Panc1 (cell line): ENCODE measurements around the gene TMEM63C. TPM values are rescaled to one million over a fixed set of nuclear protein-coding genes. Genes with fewer than 3 reads are reported as not detected.

Experiments
- ATAC-seq: fragments of 200-7000 bp; cut with Tn5 transposase; 2 replicates; pipeline ENCODE4 v1.9.1; 2020; ENCODE audit warnings: mild to moderate bottlenecking, moderate library complexity
- BruUV-seq: library from RNA; stranded (reverse); fragments of 400-500 nt; replicated peaks from 2 replicates; lab custom pipeline; 2021; lab: Mats Ljungman, UMichigan
- CTCF ChIA-PET: fragments of 300-600 bp; sonication (Branson Sonifier 250); formaldehyde crosslinking; loops from one replicate; lab custom pipeline; 2022; ENCODE audit warnings: antibody characterized with exemption; lab: Charles Lee
- POLR2A ChIA-PET: fragments of 300-600 bp; sonication (Branson Sonifier 250); formaldehyde crosslinking; loops from one replicate; lab custom pipeline; 2022; ENCODE audit warnings: antibody characterized with exemption; lab: Charles Lee
- DNase-seq: peaks from one replicate; pipeline ENCODE4 v3.0.0-alpha.2; 2010; ENCODE audit warnings: low read depth, low spot score
- H3K27ac ChIP-seq: 2 replicates; pipeline ENCODE4 v1.5.1; 2011; ENCODE audit warnings: mild to moderate bottlenecking, low read length, inconsistent platforms
- H3K27me3 ChIP-seq: fragments of 200-500 bp; sonication (Bioruptor generic); 2 replicates; pipeline ENCODE4 v1.6.0; 2014; ENCODE audit warnings: low read length, inconsistent platforms; ENCODE audit not compliant: control insufficient read depth, insufficient read depth
- H3K36me3 ChIP-seq: fragments of 200-500 bp; sonication (Bioruptor generic); 2 replicates; pipeline ENCODE4 v1.5.1; 2014; ENCODE audit warnings: inconsistent platforms, mild to moderate bottlenecking, low read length, moderate library complexity; ENCODE audit not compliant: control insufficient read depth, insufficient read depth
- H3K4me1 ChIP-seq: 2 replicates; pipeline ENCODE4 v1.5.1; 2011; ENCODE audit warnings: inconsistent platforms, mild to moderate bottlenecking, low read length, moderate library complexity; ENCODE audit not compliant: control insufficient read depth, insufficient read depth
- H3K4me3 ChIP-seq, 2 experiments: 2 replicates each; pipeline ENCODE4 v1.5.1; 2011 to 2012; ENCODE audit warnings: low read depth in 2 of 2, low read length in 2 of 2, mild to moderate bottlenecking in 2 of 2, inconsistent platforms in 1 of 2, moderate library complexity in 1 of 2
- H3K9me3 ChIP-seq: fragments of 200-500 bp; sonication (Bioruptor generic); 2 replicates; pipeline ENCODE4 v1.5.1; 2014; ENCODE audit warnings: low read depth, mild to moderate bottlenecking, inconsistent platforms, low read length, moderate library complexity; ENCODE audit not compliant: control insufficient read depth, insufficient read depth
- CTCF ChIP-seq: fragments of 450-650 bp; IDR thresholded peaks from 2 replicates; pipeline ENCODE4 v1.5.1; 2017; ENCODE audit warnings: mild to moderate bottlenecking
- POLR2AphosphoS5 ChIP-seq: IDR thresholded peaks from 2 replicates; pipeline ENCODE4 v1.6.1; 2012; ENCODE audit warnings: mild to moderate bottlenecking, low read depth, low read length, moderate library complexity
- SIN3A ChIP-seq: IDR thresholded peaks from 2 replicates; pipeline ENCODE4 v1.6.1; 2012; ENCODE audit warnings: low read depth, mild to moderate bottlenecking, low read length, moderate library complexity, borderline replicate concordance; ENCODE audit not compliant: insufficient read depth
- TCF7L2 ChIP-seq: IDR thresholded peaks from 2 replicates; pipeline ENCODE4 v1.6.1; 2011; ENCODE audit warnings: mild to moderate bottlenecking, low read depth, low read length, inconsistent platforms
- in situ Hi-C: cut with HindIII; loops from 2 replicates; pipeline ENCODE4 v1.10.0; 2016; ENCODE audit warnings: low sequenced_read_pairs, low pct_unique_long_range_greater_than_20kb
- intact Hi-C: fragments of 100-400 bp; cut with micrococcal nuclease; formaldehyde crosslinking; loops from one replicate; pipeline ENCODE4 v1.10.0; 2022; ENCODE audit not compliant: unreplicated experiment
- total RNA-seq: library from RNA; stranded (reverse); gene quantifications from one replicate; pipeline ENCODE4 v1.2.1, GENCODE V29; 2021; ENCODE audit not compliant: unreplicated experiment
- TF ChIP-seq, protein P1 (sequence below), 2 experiments: IDR thresholded peaks; 2 replicates each; pipeline ENCODE4 v1.6.1; 2011 to 2012; ENCODE audit warnings: low read depth in 2 of 2, control low read depth in 1 of 2, low read length in 1 of 2, mild to moderate bottlenecking in 1 of 2, moderate library complexity in 1 of 2; ENCODE audit not compliant: insufficient read depth in 1 of 2

TMEM63C gene
- total RNA-seq, 1 experiment from 2014 or later, result 2.4 TPM

GRCh38 chr14:77190977-77191376, 9.4 kb downstream of the TMEM63C start:
- ChIA-PET CTCF (no interaction called here), POLR2A (no interaction called here)
- H3K9me3 ChIP-seq, result no peaks in the 10 kb centered on the region
- no peak for ATAC-seq
- no peaks in the 10 kb centered on the region for H3K27me3 ChIP-seq
- no peak overlapping the region for H3K4me3 ChIP-seq
- in situ Hi-C loops (no loop called here), intact Hi-C loops (no loop called here)
- no TSS peak for BruUV-seq
- no peaks in the 10 kb centered on the region for H3K36me3 ChIP-seq
- no peak overlapping the region for H3K27ac ChIP-seq
- TF ChIP-seq, protein P1, sequence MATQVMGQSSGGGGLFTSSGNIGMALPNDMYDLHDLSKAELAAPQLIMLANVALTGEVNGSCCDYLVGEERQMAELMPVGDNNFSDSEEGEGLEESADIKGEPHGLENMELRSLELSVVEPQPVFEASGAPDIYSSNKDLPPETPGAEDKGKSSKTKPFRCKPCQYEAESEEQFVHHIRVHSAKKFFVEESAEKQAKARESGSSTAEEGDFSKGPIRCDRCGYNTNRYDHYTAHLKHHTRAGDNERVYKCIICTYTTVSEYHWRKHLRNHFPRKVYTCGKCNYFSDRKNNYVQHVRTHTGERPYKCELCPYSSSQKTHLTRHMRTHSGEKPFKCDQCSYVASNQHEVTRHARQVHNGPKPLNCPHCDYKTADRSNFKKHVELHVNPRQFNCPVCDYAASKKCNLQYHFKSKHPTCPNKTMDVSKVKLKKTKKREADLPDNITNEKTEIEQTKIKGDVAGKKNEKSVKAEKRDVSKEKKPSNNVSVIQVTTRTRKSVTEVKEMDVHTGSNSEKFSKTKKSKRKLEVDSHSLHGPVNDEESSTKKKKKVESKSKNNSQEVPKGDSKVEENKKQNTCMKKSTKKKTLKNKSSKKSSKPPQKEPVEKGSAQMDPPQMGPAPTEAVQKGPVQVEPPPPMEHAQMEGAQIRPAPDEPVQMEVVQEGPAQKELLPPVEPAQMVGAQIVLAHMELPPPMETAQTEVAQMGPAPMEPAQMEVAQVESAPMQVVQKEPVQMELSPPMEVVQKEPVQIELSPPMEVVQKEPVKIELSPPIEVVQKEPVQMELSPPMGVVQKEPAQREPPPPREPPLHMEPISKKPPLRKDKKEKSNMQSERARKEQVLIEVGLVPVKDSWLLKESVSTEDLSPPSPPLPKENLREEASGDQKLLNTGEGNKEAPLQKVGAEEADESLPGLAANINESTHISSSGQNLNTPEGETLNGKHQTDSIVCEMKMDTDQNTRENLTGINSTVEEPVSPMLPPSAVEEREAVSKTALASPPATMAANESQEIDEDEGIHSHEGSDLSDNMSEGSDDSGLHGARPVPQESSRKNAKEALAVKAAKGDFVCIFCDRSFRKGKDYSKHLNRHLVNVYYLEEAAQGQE (IDR thresholded peaks at IDR 0.05; ENCODE audit: insufficient read depth in 1 of 2, low read depth in 2 of 2, low read length in 1 of 2), result no peak
- TF ChIP-seq POLR2AphosphoS5 (no peak), CTCF (no peak), SIN3A (no peak), TCF7L2 (no peak)
- DNase-seq, result no peak
- H3K4me1 ChIP-seq, result no peaks in the 10 kb centered on the region

GRCh38 chr14:77194706-77195105, 13.1 kb downstream of the TMEM63C start:
- BruUV-seq, result no TSS peak
- DNase-seq (no peak), ATAC-seq (no peak)
- no peaks in the 10 kb centered on the region for H3K4me1 ChIP-seq
- TF ChIP-seq, protein P1 (IDR thresholded peaks at IDR 0.05; ENCODE audit: insufficient read depth in 1 of 2, low read depth in 2 of 2, low read length in 1 of 2), result no peak
- TF ChIP-seq TCF7L2, result no peak
- no peak for TF ChIP-seq SIN3A
- no peak for TF ChIP-seq POLR2AphosphoS5
- TF ChIP-seq CTCF, result no peak
- in situ Hi-C loops, result no loop called here
- POLR2A ChIA-PET, result no interaction called here
- H3K36me3 ChIP-seq, result no peaks in the 10 kb centered on the region
- H3K9me3 ChIP-seq, result no peaks in the 10 kb centered on the region
- no peaks in the 10 kb centered on the region for H3K27me3 ChIP-seq
- CTCF ChIA-PET, result no interaction called here
- no peak overlapping the region for H3K27ac ChIP-seq
- intact Hi-C loops, result no loop called here
- H3K4me3 ChIP-seq, result no peak overlapping the region
